H1 (cell line): ENCODE results near the gene FKBP6. TPM values are rescaled to one million over a fixed set of nuclear protein-coding genes. Genes with fewer than 3 reads are reported as not detected.

ENCODE experiments used
- CTCF ChIP-seq, 3 experiments: IDR thresholded peaks; 1 replicate in 2 of 3; 2 replicates in 1 of 3; pipeline versions ENCODE4 v1.5.1 to v1.6.1; 2011; ENCODE audit warnings: low read length in 3 of 3, mild to moderate bottlenecking in 3 of 3, inconsistent platforms in 2 of 3, low read depth in 1 of 3, moderate library complexity in 1 of 3; ENCODE audit not compliant: insufficient read depth in 1 of 3; ENCODE audit errors: control extremely low read depth in 1 of 3
- EP300 ChIP-seq, 2 experiments: IDR thresholded peaks; 1 replicate in 1 of 2; 2 replicates in 1 of 2; pipeline ENCODE4 v1.6.1; 2011 to 2012; ENCODE audit warnings: low read depth in 2 of 2, low read length in 2 of 2, mild to moderate bottlenecking in 2 of 2, borderline replicate concordance in 1 of 2, inconsistent platforms in 1 of 2, moderate library complexity in 1 of 2
- JUN ChIP-seq: IDR thresholded peaks from 2 replicates; pipeline ENCODE4 v1.6.1; 2011; ENCODE audit warnings: low read depth, mild to moderate bottlenecking, improper control_type of control experiment, low read length
- TCF12 ChIP-seq: IDR thresholded peaks from 2 replicates; pipeline ENCODE4 v1.6.1; 2011; ENCODE audit warnings: low read depth, mild to moderate bottlenecking, low read length
- polyA plus RNA-seq, 7 experiments: library from polyadenylated mRNA; depleted of rRNA in 3 of 7; stranded (reverse) in 5 of 7; unstranded in 2 of 7; fragments of >200 nt in 5 of 7; fragments of 200-250 nt in 2 of 7; gene quantifications; 1 replicate in 5 of 7; 2 replicates in 1 of 7; 4 replicates in 1 of 7; pipeline versions ENCODE4 v1.2.1 to v1.2.3, GENCODE V29; 2011 to 2013; ENCODE audit warnings: missing spikeins in 2 of 7, mixed read lengths in 2 of 7
- total RNA-seq: library from RNA; stranded (reverse); fragmentation: NEBNext Ultra II Directional; extraction: Animal tissue kit (Norgen Biotek cat#: 25700); gene quantifications from 2 replicates; pipeline ENCODE4 v1.2.1, GENCODE V29; 2021

Gene FKBP6
- total and polyA plus RNA-seq, 2 of the 8 experiments (the other 6 are each of a cell fraction or from before 2014, with no cell fraction given), result 0.14 to 0.19 TPM

DNA sequence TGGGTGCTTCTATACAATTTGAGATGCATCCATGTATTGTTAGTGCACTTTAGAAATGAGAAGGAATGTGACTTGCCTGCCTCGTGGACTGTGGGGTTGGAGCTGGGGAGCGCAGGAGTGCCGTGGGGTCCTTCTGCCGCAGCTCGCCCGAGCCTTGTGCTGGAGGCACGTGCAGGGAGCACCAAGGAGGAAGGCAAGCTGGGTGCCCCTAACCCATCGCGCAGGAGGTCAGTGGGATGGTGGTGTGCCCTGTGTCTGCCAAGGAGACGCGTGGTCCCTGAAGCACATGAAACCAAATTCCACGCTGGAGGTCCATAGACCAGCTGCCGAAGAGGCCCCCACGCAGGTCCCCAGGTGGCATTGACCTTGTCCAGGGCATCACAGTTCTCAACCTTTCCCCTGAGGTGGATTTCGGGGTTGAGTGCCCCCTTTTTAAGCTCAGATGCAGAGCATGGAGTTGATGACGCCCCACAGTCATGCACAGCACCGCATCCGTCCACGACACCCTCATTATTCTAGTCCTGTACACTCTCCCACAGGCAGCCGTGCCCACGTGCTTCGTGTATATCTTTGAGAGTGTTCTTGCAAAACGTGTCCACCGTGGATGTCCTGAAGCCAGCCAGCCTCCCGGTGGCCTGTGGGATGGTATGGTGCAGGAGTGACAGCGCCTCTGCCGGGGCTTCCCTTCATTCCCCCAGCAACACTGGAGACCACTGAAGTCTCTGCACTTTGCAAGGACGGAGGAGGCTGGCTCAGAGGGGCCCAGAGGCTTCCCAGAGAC lies 35.5 kb downstream of the FKBP6 start (continued):
- no peak for TF ChIP-seq CTCF (IDR thresholded peaks at IDR 0.05; ENCODE audit: control extremely low read depth in 1 of 3, insufficient read depth in 1 of 3, low read depth in 1 of 3, low read length in 3 of 3)
- TF ChIP-seq JUN, result no peak
- TF ChIP-seq EP300 (IDR thresholded peaks at IDR 0.05; ENCODE audit: borderline replicate concordance in 1 of 2, low read depth in 2 of 2, low read length in 2 of 2), result no peak
- no peak for TF ChIP-seq TCF12
